Fibroblast of the aortic adventitia (primary cell): ENCODE measurements around the gene CELF1. TPM values are rescaled to one million over a fixed set of nuclear protein-coding genes. Genes with fewer than 3 reads are reported as not detected.

Experiments used
- DNase-seq: peaks from one replicate; pipeline ENCODE4 v3.0.0-alpha.2; 2010; ENCODE audit warnings: low read depth
- H3K4me3 ChIP-seq: 2 replicates; pipeline ENCODE4 v1.5.1; 2011; ENCODE audit warnings: low read depth, mild to moderate bottlenecking, control low read depth, low read length, moderate library complexity
- total RNA-seq: library from RNA; depleted of rRNA; stranded (reverse); fragments of >200 nt; gene quantifications from 2 replicates; pipeline ENCODE4 v1.2.3, GENCODE V29; 2012; ENCODE audit warnings: low replicate concordance
- TF ChIP-seq, protein P1 (sequence below): IDR thresholded peaks from 2 replicates; pipeline ENCODE4 v1.5.1; 2011; ENCODE audit warnings: mild to moderate bottlenecking, low read length, control low read depth, inconsistent platforms; ENCODE audit not compliant: insufficient read depth

Gene CELF1
- total RNA-seq, 1 donor, result 103 TPM

DNA sequence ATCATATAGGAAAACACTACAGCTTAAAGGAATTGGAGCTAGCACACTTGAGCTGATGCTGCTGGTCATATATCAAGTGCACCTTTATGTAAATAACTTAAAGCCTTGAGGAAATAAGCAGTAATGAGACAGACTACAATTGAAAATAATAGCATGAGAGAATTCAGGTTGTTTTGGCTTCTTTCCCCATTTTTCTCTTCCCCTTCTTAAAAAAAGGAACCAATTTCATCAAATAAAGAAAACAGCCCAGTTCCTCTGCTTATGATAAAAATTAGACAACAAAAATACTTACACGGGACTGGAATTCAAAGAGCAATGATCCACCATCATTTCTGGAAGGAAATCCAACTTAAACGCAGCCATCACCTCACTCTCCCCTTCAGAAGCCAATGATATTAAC lies 53.8 kb downstream of the CELF1 start:
- TF ChIP-seq, protein P1, sequence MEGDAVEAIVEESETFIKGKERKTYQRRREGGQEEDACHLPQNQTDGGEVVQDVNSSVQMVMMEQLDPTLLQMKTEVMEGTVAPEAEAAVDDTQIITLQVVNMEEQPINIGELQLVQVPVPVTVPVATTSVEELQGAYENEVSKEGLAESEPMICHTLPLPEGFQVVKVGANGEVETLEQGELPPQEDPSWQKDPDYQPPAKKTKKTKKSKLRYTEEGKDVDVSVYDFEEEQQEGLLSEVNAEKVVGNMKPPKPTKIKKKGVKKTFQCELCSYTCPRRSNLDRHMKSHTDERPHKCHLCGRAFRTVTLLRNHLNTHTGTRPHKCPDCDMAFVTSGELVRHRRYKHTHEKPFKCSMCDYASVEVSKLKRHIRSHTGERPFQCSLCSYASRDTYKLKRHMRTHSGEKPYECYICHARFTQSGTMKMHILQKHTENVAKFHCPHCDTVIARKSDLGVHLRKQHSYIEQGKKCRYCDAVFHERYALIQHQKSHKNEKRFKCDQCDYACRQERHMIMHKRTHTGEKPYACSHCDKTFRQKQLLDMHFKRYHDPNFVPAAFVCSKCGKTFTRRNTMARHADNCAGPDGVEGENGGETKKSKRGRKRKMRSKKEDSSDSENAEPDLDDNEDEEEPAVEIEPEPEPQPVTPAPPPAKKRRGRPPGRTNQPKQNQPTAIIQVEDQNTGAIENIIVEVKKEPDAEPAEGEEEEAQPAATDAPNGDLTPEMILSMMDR, result no peak
- DNase-seq, result no peak
- H3K4me3 ChIP-seq, result no peak overlapping the region

DNA sequence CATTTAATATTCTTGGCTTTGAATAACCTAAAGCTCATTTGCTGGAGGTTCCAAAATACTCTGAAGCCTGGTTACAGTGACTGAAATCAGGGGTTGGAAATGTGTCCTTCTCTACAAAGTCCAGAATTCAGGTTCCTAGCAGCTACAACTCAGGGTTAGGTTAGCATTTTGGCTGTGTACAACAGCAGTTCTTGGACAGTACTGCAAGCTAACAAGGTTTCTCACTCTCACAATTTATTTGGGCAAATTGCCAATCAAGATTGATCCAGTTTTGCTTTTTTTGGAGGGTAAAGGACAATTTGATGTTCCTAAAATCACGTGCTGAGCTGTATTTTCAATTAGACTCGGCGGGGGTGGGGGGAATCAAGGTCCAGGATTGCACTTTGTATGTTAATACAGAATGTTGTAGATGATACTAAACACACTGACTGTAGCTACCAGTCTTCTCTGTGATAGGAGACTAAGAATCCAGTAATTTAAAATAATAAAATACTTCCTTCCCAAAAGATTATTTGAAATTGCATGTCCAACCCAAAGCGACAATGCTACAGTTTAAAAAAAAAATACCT lies 54.3 kb downstream of the CELF1 start:
- no peak for DNase-seq
- H3K4me3 ChIP-seq, result no peak overlapping the region
- TF ChIP-seq, protein P1, result no peak

DNA sequence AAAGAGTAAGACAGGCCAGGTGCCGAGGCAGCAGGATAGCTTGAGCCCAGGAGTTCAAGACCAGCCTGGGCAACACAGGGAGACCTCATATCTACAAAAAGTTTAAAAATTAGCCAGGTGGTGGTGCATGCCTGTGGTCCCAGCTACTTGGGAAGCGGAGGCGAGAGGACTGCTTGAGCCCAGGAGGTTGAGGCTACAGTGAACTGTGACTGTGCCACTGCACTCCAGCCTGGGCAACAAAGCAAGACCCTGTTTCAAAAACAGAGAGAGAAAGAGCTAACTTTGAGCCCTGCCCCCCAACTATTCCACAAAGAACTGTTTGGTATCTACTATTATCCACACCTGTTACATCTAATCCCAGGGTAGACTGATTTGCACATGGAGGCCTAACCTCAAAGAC lies 54.8 kb downstream of the CELF1 start:
- DNase-seq, result no peak
- TF ChIP-seq, protein P1, result no peak
- H3K4me3 ChIP-seq, result no peak overlapping the region

DNA sequence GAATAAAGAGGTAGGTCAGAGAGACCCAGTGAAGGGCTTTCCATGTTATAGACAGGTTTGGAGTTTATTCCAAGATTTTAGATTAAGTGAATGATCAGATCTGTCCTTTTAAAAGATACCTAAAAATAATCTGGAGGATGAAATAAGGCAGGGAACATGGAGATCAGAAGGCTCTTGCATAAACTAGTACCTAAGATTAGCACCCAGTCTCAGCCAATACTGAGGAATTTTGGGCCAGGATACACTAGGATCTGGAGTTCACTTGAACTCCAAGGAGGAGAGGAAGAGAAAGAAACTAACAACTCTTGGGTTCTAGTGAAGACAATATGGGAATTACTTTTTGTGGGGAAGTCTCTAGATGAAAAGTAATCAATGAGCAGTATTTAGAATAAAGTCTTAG lies 56.1 kb downstream of the CELF1 start:
- H3K4me3 ChIP-seq, result no peak overlapping the region
- TF ChIP-seq, protein P1, result no peak
- no peak for DNase-seq

DNA sequence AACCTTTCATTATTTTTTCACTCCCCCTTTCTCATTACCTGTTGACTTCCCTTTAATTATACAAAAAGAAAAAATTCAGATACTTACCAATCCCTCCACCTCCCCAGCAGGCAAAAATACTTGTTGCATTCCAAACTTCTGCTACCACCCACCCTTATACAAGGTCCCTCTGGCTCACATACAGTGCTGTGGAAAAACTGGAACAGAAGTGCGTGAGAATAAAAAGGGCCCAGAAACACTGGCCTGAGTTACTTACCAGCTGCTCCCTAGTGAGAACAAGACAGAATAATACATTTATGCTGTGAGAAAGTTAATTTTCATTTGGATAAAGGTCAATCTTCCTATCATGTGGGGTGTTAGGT lies 57.1 kb downstream of the CELF1 start:
- H3K4me3 ChIP-seq, result no peak overlapping the region
- TF ChIP-seq, protein P1, result no peak
- DNase-seq, result peak; percentile 58

DNA sequence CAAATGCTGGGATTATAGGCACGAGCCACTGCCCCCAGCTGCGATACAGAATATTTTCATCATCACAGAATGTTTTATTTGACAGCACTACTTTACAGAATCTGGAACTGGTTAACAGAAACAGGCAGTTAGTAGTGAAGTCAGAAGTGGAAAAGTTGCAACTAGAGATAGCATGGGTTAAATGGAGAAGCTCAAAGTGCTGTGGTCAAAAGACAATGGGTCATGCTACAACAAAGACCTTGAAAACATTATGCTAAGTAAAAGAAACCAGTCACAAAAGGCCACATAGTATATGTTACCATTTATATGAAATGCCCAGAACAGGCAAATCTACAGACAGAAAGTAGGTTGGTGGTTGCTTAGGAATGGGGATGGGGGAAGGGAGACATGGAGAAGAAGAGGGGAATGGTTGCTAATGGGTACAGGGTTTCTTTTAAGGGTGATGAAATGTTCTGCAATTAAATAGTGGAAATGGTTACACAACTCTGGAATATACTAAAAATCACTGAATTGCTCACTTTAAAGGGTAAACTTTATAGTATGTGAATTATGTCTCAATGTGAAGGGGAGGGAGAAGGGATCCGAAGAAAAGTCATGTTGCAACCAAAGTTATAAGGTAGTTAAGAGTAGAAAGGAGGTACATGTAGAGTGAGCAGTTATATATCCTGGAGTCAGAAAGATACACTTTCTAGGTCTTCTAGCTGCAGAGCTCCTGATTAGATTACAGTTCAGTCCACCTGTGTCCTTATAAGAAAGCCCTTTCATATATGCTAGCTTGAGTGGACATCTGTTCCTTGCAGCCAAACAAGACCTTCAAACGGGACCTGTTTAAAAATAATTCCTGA lies 57.7 kb downstream of the CELF1 start:
- TF ChIP-seq, protein P1, result no peak
- no peak overlapping the region for H3K4me3 ChIP-seq
- DNase-seq, result peak; percentile 91
